Measurements from ENCODE around the gene ZBTB32. TPM values are rescaled to one million over a fixed set of nuclear protein-coding genes. Genes with fewer than 3 reads are reported as not detected.

The ZBTB32 gene
- polyA plus RNA-seq, 6 donors from 2014 or later, result 0.21 to 1.3 (median 0.70) TPM; not detected in 1

GRCh38 chr19:35708391-35708790 is 4.0 kb downstream of the ZBTB32 start:
- Mint-ChIP-seq H3K36me3 (no peaks in the 10 kb centered on the region), H3K4me1 (peaks cover 7 to 29% (median 14%) of the 10 kb centered on the region in 3 donors), H3K4me3 (no peak overlapping the region)

GRCh38 chr19:35710784-35711723 is 6.7 kb downstream of the ZBTB32 start:
- Mint-ChIP-seq H3K27me3 (no peaks in the 10 kb centered on the region), H3K27ac (peak overlapping the region; percentile 15 to 98 (median 85)), H3K36me3 (no peaks in the 10 kb centered on the region), H3K9me3 (no peaks in the 10 kb centered on the region), H3K4me3 (peak overlapping the region in 6 of 8 donors; percentile 2 to 67 (median 42)), H3K4me1 (peaks cover 29 to 44% (median 34%) of the 10 kb centered on the region in 3 donors)
- peak; percentile 53 for ATAC-seq (ENCODE audit: low read depth in 2 of 2)
- DNase-seq, result no peak

More at GRCh38 chr19:35708391-35708790, 4.0 kb downstream of the ZBTB32 start:
- ATAC-seq (ENCODE audit: low read depth in 2 of 2), result no peak
- no peak for DNase-seq
- H3K27ac Mint-ChIP-seq, result no peak overlapping the region
- H3K27me3 Mint-ChIP-seq, result no peaks in the 10 kb centered on the region
- no peaks in the 10 kb centered on the region for H3K9me3 Mint-ChIP-seq

GRCh38 chr19:35712567-35713505 is 8.5 kb downstream of the ZBTB32 start:
- peak overlapping the region; percentile 7 to 95 (median 89) for H3K27ac Mint-ChIP-seq
- H3K4me1 Mint-ChIP-seq, result peaks cover 37 to 53% (median 41%) of the 10 kb centered on the region in 3 donors
- H3K27me3 Mint-ChIP-seq, result no peaks in the 10 kb centered on the region
- ATAC-seq (ENCODE audit: low read depth in 2 of 2) (no peak), DNase-seq (no peak)
- H3K9me3 Mint-ChIP-seq, result no peaks in the 10 kb centered on the region
- peak overlapping the region; percentile 29 to 88 (median 59) for H3K4me3 Mint-ChIP-seq
- H3K36me3 Mint-ChIP-seq, result no peaks in the 10 kb centered on the region

- H3K36me3 Mint-ChIP-seq, result no peaks in the 10 kb centered on the region
- ATAC-seq (ENCODE audit: low read depth in 2 of 2) (no peak), DNase-seq (no peak)
- no peaks in the 10 kb centered on the region for H3K27me3 Mint-ChIP-seq
- no peaks in the 10 kb centered on the region for H3K9me3 Mint-ChIP-seq
- peaks cover 38 to 54% (median 41%) of the 10 kb centered on the region in 3 donors for H3K4me1 Mint-ChIP-seq
- H3K4me3 Mint-ChIP-seq, result peak overlapping the region in 4 of 8 donors; percentile 10 to 88 (median 50)
- H3K27ac Mint-ChIP-seq, result peak overlapping the region in 3 of 6 donors; percentile 78 to 95 (median 85)
Observed at GRCh38 chr19:35713506-35713850, 9.1 kb downstream of the ZBTB32 start.

- H3K27ac Mint-ChIP-seq, result peak overlapping the region in 4 of 6 donors; percentile 33 to 95 (median 80)
- ATAC-seq (ENCODE audit: low read depth in 2 of 2) (no peak), DNase-seq (no peak)
- peaks cover 41 to 59% (median 44%) of the 10 kb centered on the region in 3 donors for H3K4me1 Mint-ChIP-seq
- no peaks in the 10 kb centered on the region for H3K9me3 Mint-ChIP-seq
- no peaks in the 10 kb centered on the region for H3K36me3 Mint-ChIP-seq
- H3K4me3 Mint-ChIP-seq, result peak overlapping the region in 4 of 8 donors; percentile 39 to 88 (median 62)
- H3K27me3 Mint-ChIP-seq, result no peaks in the 10 kb centered on the region
Observed at GRCh38 chr19:35713904-35714495, 9.6 kb downstream of the ZBTB32 start.

GRCh38 chr19:35714601-35715354 is 10.4 kb downstream of the ZBTB32 start:
- no peaks in the 10 kb centered on the region for H3K27me3 Mint-ChIP-seq
- no peaks in the 10 kb centered on the region for H3K36me3 Mint-ChIP-seq
- ATAC-seq (ENCODE audit: low read depth in 2 of 2), result no peak
- no peaks in the 10 kb centered on the region for H3K9me3 Mint-ChIP-seq
- H3K4me3 Mint-ChIP-seq, result peak overlapping the region in 7 of 8 donors; percentile 49 to 88 (median 73)
- H3K4me1 Mint-ChIP-seq, result peaks cover 47 to 66% (median 51%) of the 10 kb centered on the region in 3 donors
- peak overlapping the region in 3 of 6 donors; percentile 6 to 95 (median 73) for H3K27ac Mint-ChIP-seq
- DNase-seq, result no peak

- Mint-ChIP-seq H3K9me3 (no peaks in the 10 kb centered on the region), H3K4me1 (peaks cover 50 to 66% (median 56%) of the 10 kb centered on the region in 3 donors), H3K27me3 (no peaks in the 10 kb centered on the region), H3K36me3 (peaks cover 0 to 6% of the 10 kb centered on the region in 2 donors), H3K27ac (peak overlapping the region in 1 of 6 donors; percentile 87), H3K4me3 (peak overlapping the region in 6 of 8 donors; percentile 73 to 98 (median 92))
- no peak for ATAC-seq (ENCODE audit: low read depth in 2 of 2)
- DNase-seq, result no peak
Observed at GRCh38 chr19:35715355-35715809, 11.0 kb downstream of the ZBTB32 start.

- H3K36me3 Mint-ChIP-seq, result peaks cover 0 to 8% of the 10 kb centered on the region in 2 donors
- peaks cover 52 to 59% (median 57%) of the 10 kb centered on the region in 3 donors for H3K4me1 Mint-ChIP-seq
- peak overlapping the region; percentile 87 to 98 (median 94) for H3K4me3 Mint-ChIP-seq
- no peak for DNase-seq
- ATAC-seq (ENCODE audit: low read depth in 2 of 2), result no peak
- no peaks in the 10 kb centered on the region for H3K9me3 Mint-ChIP-seq
- peak overlapping the region; percentile 87 to 94 (median 93) for H3K27ac Mint-ChIP-seq
- no peaks in the 10 kb centered on the region for H3K27me3 Mint-ChIP-seq
Observed at GRCh38 chr19:35715981-35716800, 11.8 kb downstream of the ZBTB32 start.

GRCh38 chr19:35716801-35717664 is 12.7 kb downstream of the ZBTB32 start:
- Mint-ChIP-seq H3K4me1 (peaks cover 55 to 63% (median 59%) of the 10 kb centered on the region in 3 donors), H3K27ac (peak overlapping the region; percentile 87 to 94 (median 93)), H3K27me3 (no peaks in the 10 kb centered on the region), H3K4me3 (peak overlapping the region; percentile 87 to 98 (median 94)), H3K9me3 (no peaks in the 10 kb centered on the region), H3K36me3 (peaks cover 0 to 8% of the 10 kb centered on the region in 2 donors)
- DNase-seq (peak; percentile 97), ATAC-seq (ENCODE audit: low read depth in 2 of 2) (peak; percentile 82 to 83)

- H3K4me1 Mint-ChIP-seq, result peaks cover 52 to 69% (median 54%) of the 10 kb centered on the region in 3 donors
- no peaks in the 10 kb centered on the region for H3K9me3 Mint-ChIP-seq
- peak within 1 kb of the TSS; percentile 88 to 98 (median 94) for H3K4me3 Mint-ChIP-seq
- ATAC-seq (ENCODE audit: low read depth in 2 of 2) (peak; percentile 32 to 37), DNase-seq (no peak)
- H3K36me3 Mint-ChIP-seq, result peaks cover 0 to 8% of the 10 kb centered on the region in 2 donors
- no peaks in the 10 kb centered on the region for H3K27me3 Mint-ChIP-seq
- H3K27ac Mint-ChIP-seq, result peak within 1 kb of the TSS; percentile 87 to 94 (median 93)
Observed at GRCh38 chr19:35717665-35718344, 13.4 kb downstream of the ZBTB32 start, which contains the start of gene KMT2B. Gene KMT2B, plus strand, starts transcription at chr19:35718003. Its CDS starts 16 bp downstream, at chr19:35718019.
